HCT116 (cell line): Measurements from ENCODE around the gene LY6G6D. TPM values are rescaled to one million over a fixed set of nuclear protein-coding genes. Genes with fewer than 3 reads are reported as not detected.

ENCODE experiments used
- ATAC-seq: fragments of 200-7000 bp; cut with Tn5 transposase; 2 replicates; pipeline ENCODE4 v1.9.1; 2020; ENCODE audit warnings: mild to moderate bottlenecking, moderate library complexity
- BruUV-seq: library from RNA; stranded (reverse); fragments of 400-500 nt; replicated peaks from 2 replicates; lab custom pipeline; 2021; lab: Mats Ljungman, UMichigan
- CTCF ChIA-PET: fragments of 300-600 bp; sonication (Branson Sonifier 250); formaldehyde crosslinking; loops from one replicate; lab custom pipeline; 2021; ENCODE audit warnings: antibody characterized with exemption; lab: Charles Lee
- POLR2A ChIA-PET: fragments of 300-600, 350-600 bp; sonication (Branson Sonifier 250); formaldehyde crosslinking; loops from one replicate; lab custom pipeline; 2021; ENCODE audit warnings: antibody characterized with exemption; lab: Charles Lee
- RAD21 ChIA-PET, 2 experiments: fragments of 300-600 bp; sonication (Branson Sonifier 250); formaldehyde crosslinking; loops; one replicate each; lab custom pipeline; 2023; ENCODE audit warnings: low total read pairs in 2 of 2; ENCODE audit not compliant: uncharacterized antibody in 2 of 2, unreplicated experiment in 2 of 2, low non-redundant PET in 1 of 2; lab: Charles Lee
- DNase-seq: peaks from one replicate; pipeline ENCODE4 v3.0.0-alpha.2; 2010; ENCODE audit warnings: low read depth, low spot score
- H2AFZ ChIP-seq: fragments of 200-600 bp; shearing (Covaris generic), sonication (generic); 2 replicates; pipeline ENCODE4 v1.6.1; 2017; ENCODE audit warnings: low read depth, mixed run types, mixed read lengths, antibody characterized with exemption, low read length; ENCODE audit not compliant: poor library complexity, severe bottlenecking
- H3K27ac ChIP-seq: 2 replicates; pipeline ENCODE4 v1.5.1; 2012; ENCODE audit warnings: low read depth, low read length
- H3K27me3 ChIP-seq: fragments of 200-600 bp; sonication (generic); 2 replicates; pipeline ENCODE4 v1.6.1; 2016; ENCODE audit warnings: mixed run types, low read length, mixed read lengths; ENCODE audit not compliant: insufficient read depth
- H3K36me3 ChIP-seq, 2 experiments: fragments of 200-500 bp in 1 of 2; fragments of 200-600 bp in 1 of 2; sonication (Bioruptor generic) in 1 of 2; sonication (generic) in 1 of 2; 2 replicates each; pipeline versions ENCODE4 v1.5.1 to v1.6.1; 2014 to 2016; ENCODE audit warnings: low read length in 2 of 2, inconsistent platforms in 1 of 2, mixed read lengths in 1 of 2, mixed run types in 1 of 2; ENCODE audit not compliant: insufficient read depth in 2 of 2, control insufficient read depth in 1 of 2
- H3K4me1 ChIP-seq, 2 experiments: fragments of 200-600 bp in 1 of 2; sonication (generic) in 1 of 2; 2 replicates each; pipeline versions ENCODE4 v1.5.1 to v1.6.1; 2012 to 2017; ENCODE audit warnings: low read length in 2 of 2, inconsistent platforms in 1 of 2, mild to moderate bottlenecking in 1 of 2, mixed read lengths in 1 of 2, mixed run types in 1 of 2, moderate library complexity in 1 of 2; ENCODE audit not compliant: insufficient read depth in 2 of 2, control insufficient read depth in 1 of 2
- H3K4me2 ChIP-seq: fragments of 200-600 bp; sonication (generic); 2 replicates; pipeline ENCODE4 v1.6.1; 2017; ENCODE audit warnings: mixed run types, low read length, mixed read lengths
- H3K4me3 ChIP-seq, 2 experiments: fragments of 200-600 bp in 1 of 2; sonication (generic) in 1 of 2; replicated peaks in 1 of 2; 2 replicates each; pipeline ENCODE4 v1.5.1; 2011 to 2016; ENCODE audit warnings: low read length in 2 of 2, control low read depth in 1 of 2, low read depth in 1 of 2, mild to moderate bottlenecking in 1 of 2, mixed read lengths in 1 of 2, mixed run types in 1 of 2
- H3K79me2 ChIP-seq: fragments of 200-600 bp; sonication (generic); 2 replicates; pipeline ENCODE4 v1.6.1; 2017; ENCODE audit warnings: mild to moderate bottlenecking, mixed run types, low read length, moderate library complexity, mixed read lengths; ENCODE audit not compliant: insufficient read depth
- H3K9ac ChIP-seq: fragments of 200-600 bp; sonication (generic); 2 replicates; pipeline ENCODE4 v1.6.1; 2016; ENCODE audit warnings: low read length, mixed read lengths
- H3K9me2 ChIP-seq: fragments of 200-600 bp; sonication (generic), shearing (Covaris generic); 2 replicates; pipeline ENCODE4 v1.6.1; 2017; ENCODE audit warnings: mixed run types, mild to moderate bottlenecking, moderate library complexity; ENCODE audit not compliant: insufficient read depth
- H3K9me3 ChIP-seq, 2 experiments: fragments of 200-500 bp in 1 of 2; fragments of 200-600 bp in 1 of 2; sonication (Bioruptor generic) in 1 of 2; sonication (generic) in 1 of 2; 2 replicates each; pipeline ENCODE4 v1.6.1; 2014 to 2017; ENCODE audit warnings: low read length in 2 of 2, mixed read lengths in 2 of 2, inconsistent platforms in 1 of 2, low read depth in 1 of 2, mild to moderate bottlenecking in 1 of 2, mixed run types in 1 of 2, moderate library complexity in 1 of 2; ENCODE audit not compliant: control insufficient read depth in 1 of 2, insufficient read depth in 1 of 2
- H4K20me1 ChIP-seq: fragments of 200-600 bp; sonication (generic), shearing (Covaris generic); 2 replicates; pipeline ENCODE4 v1.6.1; 2017; ENCODE audit warnings: mixed run types, mild to moderate bottlenecking, moderate library complexity; ENCODE audit not compliant: insufficient read depth
- ATF3 ChIP-seq: IDR thresholded peaks from 2 replicates; pipeline ENCODE4 v1.6.1; 2012
- CBX3 ChIP-seq: IDR thresholded peaks from 2 replicates; pipeline ENCODE4 v1.6.1; 2012; ENCODE audit warnings: low read depth
- CEBPB ChIP-seq: IDR thresholded peaks from 2 replicates; pipeline ENCODE4 v1.6.1; 2012; ENCODE audit warnings: low read depth
- CTCF ChIP-seq, 3 experiments: fragments of 200-600 bp in 1 of 3; sonication (generic) in 1 of 3; IDR thresholded peaks in 2 of 3; conservative IDR thresholded peaks in 1 of 3; 2 replicates each; pipeline ENCODE4 v1.5.1; 2012 to 2017; ENCODE audit warnings: low read depth in 2 of 3, low read length in 2 of 3, antibody characterized with exemption in 1 of 3, borderline replicate concordance in 1 of 3, control low read depth in 1 of 3, mild to moderate bottlenecking in 1 of 3, mixed read lengths in 1 of 3, mixed run types in 1 of 3, moderate library complexity in 1 of 3; ENCODE audit not compliant: insufficient read depth in 1 of 3
- EGR1 ChIP-seq: IDR thresholded peaks from 2 replicates; pipeline ENCODE4 v1.6.1; 2012; ENCODE audit warnings: low read depth
- ELF1 ChIP-seq: IDR thresholded peaks from 2 replicates; pipeline ENCODE4 v1.6.1; 2012; ENCODE audit warnings: low read depth, borderline replicate concordance
- EZH2 ChIP-seq: fragments of 200-600 bp; sonication (generic); IDR thresholded peaks from 2 replicates; pipeline ENCODE4 v1.6.1; 2017; ENCODE audit warnings: antibody characterized with exemption, mixed run types
- EZH2phosphoT487 ChIP-seq: fragments of 200-600 bp; IDR thresholded peaks from 2 replicates; pipeline ENCODE4 v1.6.1; 2018; ENCODE audit warnings: antibody characterized with exemption, borderline replicate concordance
- FOSL1 ChIP-seq: IDR thresholded peaks from 2 replicates; pipeline ENCODE4 v1.6.1; 2012; ENCODE audit warnings: low read depth
- JUND ChIP-seq: IDR thresholded peaks from 2 replicates; pipeline ENCODE4 v1.6.1; 2012
- POLR2A ChIP-seq: IDR thresholded peaks from 2 replicates; pipeline ENCODE4 v1.7.0; 2011; ENCODE audit warnings: borderline replicate concordance; ENCODE audit not compliant: insufficient read depth, insufficient read length; ENCODE audit errors: extremely low read depth
- POLR2AphosphoS5 ChIP-seq: IDR thresholded peaks from 2 replicates; pipeline ENCODE4 v1.6.1; 2011; ENCODE audit warnings: mild to moderate bottlenecking, low read depth, low read length, moderate library complexity
- RAD21 ChIP-seq: IDR thresholded peaks from 2 replicates; pipeline ENCODE4 v1.6.1; 2012; ENCODE audit warnings: low read depth, mild to moderate bottlenecking
- REST ChIP-seq: IDR thresholded peaks from 2 replicates; pipeline ENCODE4 v1.6.1; 2012; ENCODE audit warnings: low read depth
- SIN3A ChIP-seq: IDR thresholded peaks from 2 replicates; pipeline ENCODE4 v1.6.1; 2012; ENCODE audit warnings: low read depth
- SRF ChIP-seq: IDR thresholded peaks from 2 replicates; pipeline ENCODE4 v1.6.1; 2012; ENCODE audit warnings: low read depth
- TCF7L2 ChIP-seq: IDR thresholded peaks from 2 replicates; pipeline ENCODE4 v1.7.0; 2011; ENCODE audit warnings: borderline replicate concordance, inconsistent platforms; ENCODE audit not compliant: insufficient read depth, insufficient read length; ENCODE audit errors: extremely low read depth
- YY1 ChIP-seq: IDR thresholded peaks from 2 replicates; pipeline ENCODE4 v1.6.1; 2011; ENCODE audit warnings: low read length, low read depth, moderate library complexity, mild to moderate bottlenecking; ENCODE audit not compliant: insufficient replicate concordance; ENCODE audit errors: extremely low read depth
- ZBTB33 ChIP-seq: IDR thresholded peaks from 2 replicates; pipeline ENCODE4 v1.6.1; 2011; ENCODE audit warnings: mild to moderate bottlenecking, low read length, moderate library complexity; ENCODE audit not compliant: insufficient replicate concordance; ENCODE audit errors: extremely low read depth
- ZNF274 ChIP-seq: fragments of 200-500 bp; sonication (Bioruptor generic); IDR thresholded peaks from 2 replicates; pipeline ENCODE4 v1.6.1; 2014; ENCODE audit warnings: mild to moderate bottlenecking, low read depth, low read length, inconsistent platforms
- intact Hi-C: fragments of 100-400 bp; cut with micrococcal nuclease; formaldehyde crosslinking; loops from 2 replicates; pipeline ENCODE4 v1.10.0; 2022
- total RNA-seq: library from RNA; stranded (reverse); gene quantifications from one replicate; pipeline ENCODE4 v1.2.1, GENCODE V29; 2021; ENCODE audit not compliant: unreplicated experiment

The LY6G6D gene
- total RNA-seq, 1 experiment from 2014 or later = not detected

- RAD21 ChIA-PET = no interaction called here
- intact Hi-C loops = no loop called here
- Histone ChIP-seq H3K9me3 (no peaks in the 10 kb centered on the region), H3K9me2 (no peaks in the 10 kb centered on the region), H3K27ac (no peak overlapping the region), H2AFZ (no peak overlapping the region), H3K79me2 (no peaks in the 10 kb centered on the region), H4K20me1 (no peaks in the 10 kb centered on the region), H3K9ac (no peak overlapping the region), H3K27me3 (no peaks in the 10 kb centered on the region), H3K36me3 (no peaks in the 10 kb centered on the region), H3K4me2 (no peak overlapping the region), H3K4me1 (peaks cover 6 to 20% of the 10 kb centered on the region in 2 experiments; a peak in 3 of 4 replicates), H3K4me3 (no peak overlapping the region)
- POLR2A ChIA-PET = no interaction called here
- ATAC-seq (no peak), DNase-seq (no peak)
- TF ChIP-seq POLR2AphosphoS5 (no peak), FOSL1 (no peak), CEBPB (no peak), EZH2phosphoT487 (no peak), EZH2 (no peak), YY1 (no peak), EGR1 (no peak), CBX3 (no peak), CTCF (IDR thresholded peaks at IDR 0.05 in 2 of 3, conservative IDR thresholded peaks at IDR 0.05 in 1 of 3; ENCODE audit: borderline replicate concordance in 1 of 3, insufficient read depth in 1 of 3, low read depth in 2 of 3, low read length in 2 of 3) (no peak), REST (no peak), ZBTB33 (no peak), ZNF274 (no peak), ATF3 (no peak), POLR2A (no peak), RAD21 (no peak), TCF7L2 (no peak), JUND (no peak), SIN3A (no peak), SRF (no peak), ELF1 (no peak)
- CTCF ChIA-PET = no interaction called here
- no TSS peak for BruUV-seq
Observed at GRCh38 chr6:31708224-31708623, 6.9 kb upstream of the LY6G6D start.
